Keratinocyte (primary cell): ENCODE results near the gene SYF2. TPM values are rescaled to one million over a fixed set of nuclear protein-coding genes. Genes with fewer than 3 reads are reported as not detected.

ENCODE experiments used
- DNase-seq: peaks from one replicate; pipeline ENCODE4 v3.0.0-alpha.2; 2011; ENCODE audit warnings: low read depth, missing footprints, low spot score
- FAIRE-seq: peaks from 2 replicates; lab custom pipeline; 2011; peaks lifted over from hg19 to GRCh38; lab: Jason Lieb, UNC
- H2AFZ ChIP-seq: 2 replicates; pipeline ENCODE4 v1.6.0; 2012; ENCODE audit warnings: low read length, control low read depth, inconsistent platforms; ENCODE audit not compliant: control insufficient read depth
- H3K27ac ChIP-seq: 2 replicates; pipeline ENCODE4 v1.5.1; 2011; ENCODE audit warnings: low read length; ENCODE audit not compliant: control insufficient read depth, insufficient read depth
- H3K27me3 ChIP-seq: 3 replicates; pipeline ENCODE4 v1.6.0; 2011; ENCODE audit warnings: low read length; ENCODE audit not compliant: control insufficient read depth, insufficient read depth; ENCODE audit errors: extremely low read depth
- H3K36me3 ChIP-seq, 2 experiments: 2 replicates in 1 of 2; 3 replicates in 1 of 2; pipeline ENCODE4 v1.5.1; 2011; ENCODE audit warnings: low read length in 2 of 2, mild to moderate bottlenecking in 1 of 2; ENCODE audit not compliant: control insufficient read depth in 2 of 2, insufficient read depth in 2 of 2; ENCODE audit errors: extremely low read depth in 1 of 2
- H3K4me1 ChIP-seq: 3 replicates; pipeline ENCODE4 v1.5.1; 2011; ENCODE audit warnings: low read length; ENCODE audit not compliant: control insufficient read depth, insufficient read depth; ENCODE audit errors: extremely low read depth
- H3K4me2 ChIP-seq: 3 replicates; pipeline ENCODE4 v1.6.0; 2011; ENCODE audit warnings: low read depth, low read length; ENCODE audit not compliant: control insufficient read depth, insufficient read depth; ENCODE audit errors: extremely low read depth
- H3K4me3 ChIP-seq, 3 experiments: fragments of 200-600 bp in 1 of 3; sonication (generic) in 1 of 3; 2 replicates in 2 of 3; 3 replicates in 1 of 3; pipeline ENCODE4 v1.5.1; 2011 to 2016; ENCODE audit warnings: low read length in 3 of 3, mild to moderate bottlenecking in 3 of 3, control low read depth in 2 of 3, inconsistent platforms in 1 of 3, low read depth in 1 of 3, mixed read lengths in 1 of 3, mixed run types in 1 of 3, moderate library complexity in 1 of 3; ENCODE audit not compliant: control insufficient read depth in 2 of 3, insufficient read depth in 2 of 3; ENCODE audit errors: extremely low read depth in 1 of 3
- H3K79me2 ChIP-seq: 2 replicates; pipeline ENCODE4 v1.6.0; 2012; ENCODE audit warnings: low read length; ENCODE audit not compliant: control insufficient read depth, insufficient read depth
- H3K9ac ChIP-seq: 3 replicates; pipeline ENCODE4 v1.6.0; 2011; ENCODE audit warnings: low read length; ENCODE audit not compliant: control insufficient read depth, insufficient read depth; ENCODE audit errors: extremely low read depth
- H3K9me1 ChIP-seq: 3 replicates; pipeline ENCODE4 v1.6.0; 2011; ENCODE audit warnings: low read length; ENCODE audit not compliant: control insufficient read depth, insufficient read depth; ENCODE audit errors: extremely low read depth
- H3K9me3 ChIP-seq: 2 replicates; pipeline ENCODE4 v1.5.1; 2012; ENCODE audit warnings: low read depth, low read length; ENCODE audit not compliant: control insufficient read depth
- H4K20me1 ChIP-seq: 3 replicates; pipeline ENCODE4 v1.6.0; 2011; ENCODE audit warnings: low read length; ENCODE audit not compliant: control insufficient read depth, insufficient read depth; ENCODE audit errors: extremely low read depth
- CTCF ChIP-seq, 3 experiments: IDR thresholded peaks in 1 of 3; conservative IDR thresholded peaks in 1 of 3; optimal IDR thresholded peaks in 1 of 3; 2 replicates in 2 of 3; 3 replicates in 1 of 3; pipeline versions ENCODE3 to v1.5.1; 2011; ENCODE audit warnings: low read length in 3 of 3, mild to moderate bottlenecking in 3 of 3, moderate library complexity in 2 of 3, control low read depth in 1 of 3, inconsistent platforms in 1 of 3; ENCODE audit not compliant: insufficient read depth in 2 of 3; ENCODE audit errors: extremely low read depth in 1 of 3
- EZH2 ChIP-seq: IDR thresholded peaks from one replicate; pipeline ENCODE4 v1.6.1; 2012; ENCODE audit warnings: inconsistent platforms, mild to moderate bottlenecking, low read length, moderate library complexity
- dilution Hi-C: fragments of 300-500 bp; cut with MboI; formaldehyde crosslinking; loops from one replicate; pipeline ENCODE4 v1.7.0; 2020; ENCODE audit warnings: low sequenced_read_pairs; ENCODE audit not compliant: extremely low pct_ligation_motif_present
- polyA plus RNA-seq, 5 experiments: library from polyadenylated mRNA; depleted of rRNA in 3 of 5; stranded (reverse) in 3 of 5; stranded (forward) in 1 of 5; unstranded in 1 of 5; fragments of >200 nt; gene quantifications; 1 replicate in 1 of 5; 2 replicates in 3 of 5; 3 replicates in 1 of 5; pipeline versions ENCODE4 v1.2.1 to v1.2.3, GENCODE V29; 2011 to 2012; ENCODE audit warnings: missing spikeins in 2 of 5, low read depth in 1 of 5, low replicate concordance in 1 of 5

Gene SYF2
- polyA plus RNA-seq, 1 donor (not counting 4 experiments of a cell fraction or from before 2014, with no cell fraction given): 31.8 TPM

GRCh38 chr1:25184001-25184762, 48.1 kb downstream of the SYF2 start:
- dilution Hi-C loops: no loop called here
- Histone ChIP-seq H3K4me1 (peaks cover 3% of the 10 kb centered on the region), H3K9me3 (no peaks in the 10 kb centered on the region), H2AFZ (no peak overlapping the region), H3K27me3 (peaks cover 4% of the 10 kb centered on the region), H3K36me3 (no peaks in the 10 kb centered on the region), H3K79me2 (no peaks in the 10 kb centered on the region), H3K27ac (no peak overlapping the region), H3K9me1 (no peaks in the 10 kb centered on the region), H3K4me3 (no peak overlapping the region), H3K9ac (no peak overlapping the region), H4K20me1 (no peaks in the 10 kb centered on the region), H3K4me2 (no peak overlapping the region)
- no peak for TF ChIP-seq EZH2
- TF ChIP-seq CTCF (optimal IDR thresholded peaks at IDR 0.05 in 1 of 3, IDR thresholded peaks at IDR 0.05 in 1 of 3, conservative IDR thresholded peaks at IDR 0.05 in 1 of 3; ENCODE audit: extremely low read depth in 1 of 3, insufficient read depth in 2 of 3, low read length in 3 of 3): no peak
- no peak for DNase-seq
- FAIRE-seq: no peak

GRCh38 chr1:25183126-25183980, 48.9 kb downstream of the SYF2 start:
- Histone ChIP-seq H3K36me3 (no peaks in the 10 kb centered on the region), H2AFZ (no peak overlapping the region), H3K9me3 (no peaks in the 10 kb centered on the region), H3K9ac (no peak overlapping the region), H3K27me3 (peaks cover 4% of the 10 kb centered on the region), H3K79me2 (no peaks in the 10 kb centered on the region), H3K4me1 (peaks cover 3% of the 10 kb centered on the region), H4K20me1 (no peaks in the 10 kb centered on the region), H3K27ac (no peak overlapping the region), H3K4me3 (no peak overlapping the region), H3K4me2 (no peak overlapping the region), H3K9me1 (no peaks in the 10 kb centered on the region)
- DNase-seq (no peak), FAIRE-seq (no peak)
- TF ChIP-seq CTCF (optimal IDR thresholded peaks at IDR 0.05 in 1 of 3, IDR thresholded peaks at IDR 0.05 in 1 of 3, conservative IDR thresholded peaks at IDR 0.05 in 1 of 3; ENCODE audit: extremely low read depth in 1 of 3, insufficient read depth in 2 of 3, low read length in 3 of 3) (no peak), EZH2 (no peak)
- dilution Hi-C loops: no loop called here
